ENCODE results near the gene ABHD17C.

- TF ChIP-seq CTCF (IDR thresholded peaks at IDR 0.05) (no peak), EZH2 (IDR thresholded peaks at IDR 0.05) (no peak), EZH2phosphoT487 (IDR thresholded peaks at IDR 0.05) (no peak)
These were observed 15.3 kb upstream of the ABHD17C start for GRCh38 chr15:80679804-80680175.
